GM18861 (cell line): ENCODE data around the gene PADI2.

ENCODE experiments used
- ATAC-seq: cut with Tn5 transposase; IDR thresholded peaks from one replicate; pipeline ENCODE4 v1.9.1; 2021; ENCODE audit not compliant: unreplicated experiment

Gene PADI2

DNA sequence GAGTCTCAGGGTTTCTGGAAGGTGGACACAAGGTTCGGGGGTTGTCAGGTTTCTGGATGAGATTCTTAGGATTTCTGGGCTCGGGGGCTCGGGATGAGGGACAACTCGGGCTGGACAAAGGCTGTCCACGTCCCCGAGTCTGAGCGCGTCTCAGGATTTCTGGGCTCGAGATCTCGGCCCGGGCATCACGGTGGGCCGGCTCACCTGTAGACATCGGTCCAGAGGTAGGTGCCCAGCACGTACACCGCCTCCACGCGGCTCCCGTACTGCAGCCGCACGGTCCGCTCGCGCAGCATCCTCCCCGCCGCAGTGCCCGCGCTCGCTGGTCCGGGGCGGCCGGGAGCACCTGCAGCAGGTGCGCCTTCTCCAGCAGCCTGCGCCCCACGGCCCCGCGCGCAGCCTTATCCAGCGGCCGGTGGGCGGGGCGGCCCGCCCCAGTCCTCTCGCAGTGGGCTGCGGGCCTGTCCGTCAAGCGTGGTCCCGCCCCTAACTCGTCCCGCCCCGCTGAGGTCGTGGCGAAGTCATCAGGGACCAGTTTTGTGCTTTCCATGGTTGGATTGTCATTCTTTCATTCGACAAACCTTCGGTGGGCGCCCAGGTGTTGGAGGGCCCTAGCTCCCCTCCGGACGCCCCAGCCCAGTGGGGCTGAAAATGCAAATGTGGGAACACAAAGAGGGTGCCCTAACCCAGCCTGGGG, at the start of gene PADI2:
TSS of gene PADI2 (minus strand) at position 376 of the 697 bp plus-strand sequence. CDS start at position 296, 80 bp downstream.
- no peak for ATAC-seq

DNA sequence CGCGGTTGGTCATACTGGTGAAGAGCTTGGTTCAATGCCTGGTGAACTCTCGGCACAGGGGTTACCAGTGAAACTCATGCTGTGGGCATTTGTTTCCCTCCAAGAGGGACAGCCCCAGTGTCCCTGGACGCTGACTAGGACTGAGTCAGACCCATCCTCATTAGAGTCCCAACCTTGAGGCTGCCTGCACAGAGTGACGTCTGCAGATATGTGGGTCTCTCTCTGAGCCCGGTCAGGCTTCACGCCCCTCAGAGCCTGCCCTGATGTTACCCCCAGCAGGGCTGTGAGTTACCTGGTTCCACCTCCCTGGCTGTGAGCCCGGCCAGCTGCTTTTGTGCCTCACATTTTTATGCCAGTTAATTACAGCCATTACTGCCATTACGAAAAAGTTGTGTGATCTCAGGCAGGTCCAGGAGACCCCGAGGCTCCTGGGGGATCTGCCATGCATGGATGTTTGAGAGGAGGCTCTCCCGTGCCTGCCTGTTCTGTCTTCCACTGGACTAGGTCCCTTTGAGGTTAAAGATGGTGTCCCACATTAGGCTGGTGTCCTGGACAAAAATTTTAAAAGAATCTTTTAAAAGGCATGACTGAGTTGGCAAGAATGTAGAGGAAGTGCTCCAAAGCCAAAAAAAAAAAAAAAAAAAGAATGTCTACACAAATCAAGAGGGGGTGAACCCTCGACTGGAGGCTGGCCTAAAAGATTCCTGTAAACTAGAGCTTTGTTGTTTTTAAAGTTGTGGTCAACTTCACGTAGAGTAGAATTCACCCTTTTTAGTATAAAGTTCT, 49.0 kb upstream of the PADI2 start:
- ATAC-seq, result no peak

DNA sequence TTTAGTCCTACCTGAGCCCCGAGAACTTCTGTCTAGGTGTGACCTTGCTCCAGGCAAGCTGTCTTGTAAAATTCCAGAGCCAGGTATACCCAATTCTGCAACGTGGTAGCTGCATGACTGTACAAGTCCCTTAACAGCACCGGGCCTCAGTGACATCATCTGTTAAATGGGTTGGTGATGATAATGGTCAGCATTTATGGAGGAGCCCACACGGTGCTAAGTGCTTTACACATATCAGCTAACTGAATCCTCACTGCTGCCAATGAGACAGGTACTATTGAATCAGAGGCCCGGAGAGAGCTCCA, 48.5 kb upstream of the PADI2 start:
- no peak for ATAC-seq

DNA sequence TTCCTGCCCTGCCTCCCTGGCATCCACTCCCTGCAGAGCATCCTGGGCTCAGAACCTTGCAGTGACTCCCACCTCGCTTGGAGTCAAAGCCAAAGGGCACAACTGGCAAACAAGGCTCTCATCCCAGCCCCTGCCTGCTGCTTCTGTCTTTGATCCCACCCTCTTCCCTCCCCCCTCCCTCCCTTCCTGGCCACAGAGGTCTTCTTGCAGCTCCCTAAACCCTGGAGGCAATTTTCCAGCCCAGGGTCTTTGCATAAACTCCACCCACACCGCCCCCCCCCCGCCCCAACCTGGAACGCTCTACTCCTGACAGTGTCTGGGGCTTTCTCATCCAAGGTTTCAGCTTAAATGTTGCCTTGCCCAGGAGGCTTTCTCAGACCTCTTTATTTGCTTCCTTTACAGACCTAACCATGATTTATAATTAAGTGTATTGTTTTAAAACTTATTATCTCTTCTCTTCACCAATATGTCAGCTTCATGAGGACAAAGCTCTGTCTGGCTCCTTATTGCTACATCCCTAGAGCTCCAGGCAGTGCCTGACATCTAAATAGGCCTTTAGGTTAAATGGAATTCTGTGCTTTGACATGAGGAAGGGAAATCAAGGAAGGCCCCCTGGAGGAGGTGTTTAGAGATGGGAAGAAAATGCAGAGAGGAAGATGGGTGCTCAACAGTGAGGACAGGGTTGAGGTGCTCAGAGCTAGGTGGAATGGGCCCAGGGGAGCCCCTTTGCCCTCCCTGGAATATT, 48.0 kb upstream of the PADI2 start:
- ATAC-seq, result no peak

GRCh38 chr1:17165823-17166222, 46.6 kb upstream of the PADI2 start:
- no peak for ATAC-seq

- ATAC-seq, result no peak
Measured at GRCh38 chr1:17163789-17164666, 44.8 kb upstream of the PADI2 start.

DNA sequence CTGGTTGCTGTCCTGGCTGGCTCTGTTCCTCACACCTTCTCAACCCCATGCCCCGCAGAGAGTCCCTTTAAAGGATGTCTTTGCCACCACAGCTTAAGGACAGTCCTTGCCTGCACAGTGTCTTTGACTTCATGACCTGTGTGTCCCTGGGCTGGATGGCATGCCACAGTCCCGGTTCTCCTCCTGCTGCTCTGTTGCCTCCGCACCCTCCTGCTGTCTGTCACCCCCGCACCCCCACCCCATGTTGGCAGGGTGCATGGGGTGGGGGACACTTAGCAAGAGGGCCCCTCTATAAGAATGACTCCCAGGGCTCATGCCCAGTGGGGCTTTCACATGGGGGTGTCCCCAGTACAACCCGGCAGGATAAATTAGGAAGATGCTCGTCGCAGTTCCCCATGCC, 44.1 kb upstream of the PADI2 start:
- no peak for ATAC-seq

GRCh38 chr1:17162941-17163340, 43.7 kb upstream of the PADI2 start:
- ATAC-seq, result no peak

- no peak for ATAC-seq
Measured at GRCh38 chr1:17161926-17162800, 42.9 kb upstream of the PADI2 start.

- ATAC-seq, result no peak
Measured at GRCh38 chr1:17161137-17161740, 42.0 kb upstream of the PADI2 start.

DNA sequence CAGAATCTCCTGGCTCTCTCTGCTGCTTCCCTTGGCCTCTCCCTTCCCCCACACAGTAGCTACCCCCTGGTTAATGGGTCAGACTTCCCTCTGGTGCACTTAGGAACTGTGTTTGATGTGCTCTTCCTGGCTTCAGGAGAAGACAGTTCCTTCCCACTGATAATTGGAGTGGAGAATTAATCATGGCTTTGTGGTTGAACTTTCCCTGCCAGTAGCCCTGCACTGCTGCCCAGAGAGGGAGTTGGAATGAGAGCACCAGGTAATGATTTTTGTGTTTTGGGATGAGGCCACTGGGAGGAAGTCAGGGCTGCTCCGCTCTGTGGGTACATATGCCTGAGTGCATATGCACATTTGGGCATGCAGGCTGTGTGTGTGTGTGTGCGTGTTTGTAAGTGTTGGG, 39.7 kb upstream of the PADI2 start:
- no peak for ATAC-seq

GRCh38 chr1:17156108-17156507, 36.9 kb upstream of the PADI2 start:
- no peak for ATAC-seq

DNA sequence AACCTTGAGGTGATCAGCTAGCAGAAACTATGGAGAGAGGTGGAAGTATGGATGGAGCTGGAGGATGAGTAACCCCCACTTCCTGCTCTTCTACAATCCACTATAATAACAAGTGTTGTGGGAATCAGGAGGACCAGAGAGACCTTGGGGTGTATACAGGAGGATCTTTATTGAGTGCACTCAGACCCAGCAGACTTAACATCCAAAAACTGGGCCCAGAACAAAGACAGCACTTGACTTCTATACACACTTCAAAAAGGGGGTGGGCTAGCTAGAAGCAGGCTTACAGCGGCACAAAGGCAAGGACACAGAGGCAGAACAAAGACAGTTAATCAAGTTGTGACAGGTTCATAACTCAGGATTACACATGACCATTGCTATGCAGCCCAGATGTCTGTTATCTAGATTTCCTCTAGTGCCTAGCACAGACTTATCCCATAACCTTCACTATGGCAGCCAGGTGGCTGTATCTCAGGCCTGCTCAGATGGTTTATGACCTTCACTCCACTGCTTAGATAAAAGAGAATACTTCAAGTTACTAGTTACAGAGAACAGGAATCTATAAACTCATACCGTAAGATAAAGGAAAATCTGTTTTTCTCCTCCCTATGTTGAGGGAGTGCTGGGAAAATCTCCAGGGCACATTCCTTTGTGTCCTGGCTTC, 36.1 kb upstream of the PADI2 start:
- no peak for ATAC-seq

GRCh38 chr1:17149771-17150170, 30.5 kb upstream of the PADI2 start:
- ATAC-seq, result no peak

DNA sequence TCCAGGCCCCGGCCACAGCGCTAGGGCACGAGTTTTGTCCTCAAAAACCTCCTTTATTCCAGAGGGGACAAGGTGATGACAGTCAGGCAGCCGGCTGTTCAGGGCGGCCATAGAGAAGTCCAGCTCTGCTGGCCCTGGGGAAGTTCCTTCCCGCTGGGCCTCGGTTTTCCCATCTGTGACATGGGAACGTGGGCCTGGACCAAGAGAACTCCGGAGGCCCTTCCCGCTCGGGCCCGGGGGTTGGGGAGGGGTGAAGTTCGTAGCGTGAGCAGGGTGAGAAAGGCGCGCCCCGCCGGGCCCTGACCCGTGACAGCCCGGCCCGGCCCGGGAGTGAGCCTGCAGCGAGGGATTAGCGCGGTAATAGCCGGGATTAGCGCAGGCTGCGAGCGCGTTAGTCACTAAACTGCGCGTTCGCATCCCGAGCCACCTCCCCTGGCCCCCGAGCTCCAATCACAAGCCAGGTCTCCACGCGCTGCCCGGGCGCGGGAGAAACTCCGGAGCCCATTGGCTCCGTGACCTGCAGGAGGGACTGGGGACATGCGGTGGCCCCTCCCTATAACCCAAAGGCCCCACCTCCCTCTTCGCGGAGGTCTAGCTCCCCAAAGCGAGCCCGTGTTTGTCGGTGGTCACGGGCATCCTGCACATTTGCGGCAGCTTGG, 29.8 kb upstream of the PADI2 start:
- ATAC-seq, result no peak

- no peak for ATAC-seq
Measured at GRCh38 chr1:17145648-17146047, 26.4 kb upstream of the PADI2 start.

GRCh38 chr1:17143760-17144159, 24.5 kb upstream of the PADI2 start:
- ATAC-seq, result no peak

DNA sequence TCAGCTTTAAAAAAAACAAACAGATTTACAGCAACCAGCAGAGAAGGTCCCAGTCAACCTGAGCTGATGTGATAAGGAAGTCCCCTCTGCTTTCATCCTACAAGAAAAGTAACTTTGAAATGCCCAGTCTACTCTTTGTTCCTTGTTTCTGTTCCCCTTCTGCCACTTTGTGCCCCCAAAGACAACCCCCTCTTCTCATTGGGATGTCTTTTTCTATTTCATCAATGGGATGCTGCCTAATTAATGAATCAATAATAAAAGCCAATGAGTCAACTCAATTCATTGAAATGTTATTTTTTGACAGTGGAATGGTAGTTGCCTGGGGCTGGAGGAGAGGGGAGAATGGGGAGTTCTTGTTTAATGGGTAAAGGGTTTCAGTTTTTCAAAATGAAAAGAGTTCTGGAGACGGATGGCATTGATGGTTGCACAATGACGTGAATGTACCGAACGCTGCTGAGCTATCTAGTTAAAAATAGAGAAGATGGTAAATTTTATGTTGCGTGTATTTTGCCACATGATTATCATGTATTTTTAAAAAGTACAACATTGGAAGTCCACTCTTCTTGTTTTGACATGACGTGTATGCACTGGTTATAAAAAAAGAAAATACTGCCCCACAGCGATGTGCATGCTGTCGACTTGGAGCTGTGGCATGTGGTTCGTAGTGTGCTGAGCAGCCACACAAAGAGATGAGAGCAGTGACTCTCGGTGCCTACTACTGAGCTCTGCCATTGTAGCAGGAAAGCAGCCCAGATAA, 22.4 kb upstream of the PADI2 start:
- peak; percentile 57 for ATAC-seq
